Tongue (tissue), 2 donors: ENCODE measurements around the gene EXOSC9. TPM values are rescaled to one million over a fixed set of nuclear protein-coding genes. Genes with fewer than 3 reads are reported as not detected.

Experiments used
- DNase-seq: peaks from one replicate; pipeline ENCODE4 v3.0.0-alpha.2; 2015
- total RNA-seq: library from RNA; depleted of rRNA; stranded (reverse); fragments of >200 nt; gene quantifications from one replicate; pipeline ENCODE4 v1.2.3, GENCODE V29; 2014

EXOSC9 gene
- total RNA-seq, 1 donor from 2014 or later, result 23.0 TPM

- peak; percentile 15 for DNase-seq
Measured at GRCh38 chr4:121789960-121790829, 10.9 kb upstream of the EXOSC9 start.

GRCh38 chr4:121790976-121791375 lies 10.1 kb upstream of the EXOSC9 start:
- no peak for DNase-seq

GRCh38 chr4:121791481-121791880 lies 9.6 kb upstream of the EXOSC9 start:
- DNase-seq, result no peak

GRCh38 chr4:121792966-121793365 lies 8.2 kb upstream of the EXOSC9 start:
- DNase-seq, result no peak

- DNase-seq, result no peak
Measured at GRCh38 chr4:121794505-121795188, 6.5 kb upstream of the EXOSC9 start.

- DNase-seq, result no peak
Measured at GRCh38 chr4:121796283-121796682, 4.8 kb upstream of the EXOSC9 start.

- DNase-seq, result no peak
Measured at GRCh38 chr4:121799208-121799823, 1.8 kb upstream of the EXOSC9 start.

- DNase-seq, result no peak
Measured at GRCh38 chr4:121799867-121800501, 1.1 kb upstream of the EXOSC9 start.

GRCh38 chr4:121800638-121800960 lies 524 bp upstream of the EXOSC9 start:
- DNase-seq, result no peak

GRCh38 chr4:121801715-121802075 lies 572 bp downstream of the EXOSC9 start:
- DNase-seq, result no peak

GRCh38 chr4:121806411-121806810 lies 5.3 kb downstream of the EXOSC9 start:
- peak; percentile 12 for DNase-seq

GRCh38 chr4:121811122-121811521 lies 10.0 kb downstream of the EXOSC9 start:
- DNase-seq, result no peak

GRCh38 chr4:121814756-121815155 lies 13.6 kb downstream of the EXOSC9 start:
- DNase-seq, result no peak

GRCh38 chr4:121817006-121817405 lies 15.9 kb downstream of the EXOSC9 start:
- DNase-seq, result no peak

GRCh38 chr4:121817701-121818100 lies 16.6 kb downstream of the EXOSC9 start:
- no peak for DNase-seq

GRCh38 chr4:121818215-121818614 lies 17.1 kb downstream of the EXOSC9 start:
- DNase-seq, result no peak

- no peak for DNase-seq
Measured at GRCh38 chr4:121819216-121819965, 18.3 kb downstream of the EXOSC9 start.

- no peak for DNase-seq
Measured at GRCh38 chr4:121822047-121822446, 20.9 kb downstream of the EXOSC9 start.

GRCh38 chr4:121822796-121823504 lies 21.8 kb downstream of the EXOSC9 start:
- DNase-seq, result peak; percentile 54

- DNase-seq, result peak; percentile 99
Measured at GRCh38 chr4:121823505-121824170, 22.5 kb downstream of the EXOSC9 start, which contains the start of gene CCNA2. TSS of gene CCNA2 (minus strand) at chr4:121823883. CDS start at chr4:121823628, 255 bp downstream.

GRCh38 chr4:121824171-121824527 lies 23.0 kb downstream of the EXOSC9 start:
- no peak for DNase-seq
